Measurements from ENCODE around the gene TAF4B. TPM values are rescaled to one million over a fixed set of nuclear protein-coding genes. Genes with fewer than 3 reads are reported as not detected.
"Not testable (repeated sequence)": the region's sequence is repeated elsewhere in the genome, so short reads cannot be mapped to it uniquely, and the experiment has no call there.

The TAF4B gene
- polyA plus RNA-seq, 3 donors, result 4.6 to 6.0 (median 5.0) TPM

DNA sequence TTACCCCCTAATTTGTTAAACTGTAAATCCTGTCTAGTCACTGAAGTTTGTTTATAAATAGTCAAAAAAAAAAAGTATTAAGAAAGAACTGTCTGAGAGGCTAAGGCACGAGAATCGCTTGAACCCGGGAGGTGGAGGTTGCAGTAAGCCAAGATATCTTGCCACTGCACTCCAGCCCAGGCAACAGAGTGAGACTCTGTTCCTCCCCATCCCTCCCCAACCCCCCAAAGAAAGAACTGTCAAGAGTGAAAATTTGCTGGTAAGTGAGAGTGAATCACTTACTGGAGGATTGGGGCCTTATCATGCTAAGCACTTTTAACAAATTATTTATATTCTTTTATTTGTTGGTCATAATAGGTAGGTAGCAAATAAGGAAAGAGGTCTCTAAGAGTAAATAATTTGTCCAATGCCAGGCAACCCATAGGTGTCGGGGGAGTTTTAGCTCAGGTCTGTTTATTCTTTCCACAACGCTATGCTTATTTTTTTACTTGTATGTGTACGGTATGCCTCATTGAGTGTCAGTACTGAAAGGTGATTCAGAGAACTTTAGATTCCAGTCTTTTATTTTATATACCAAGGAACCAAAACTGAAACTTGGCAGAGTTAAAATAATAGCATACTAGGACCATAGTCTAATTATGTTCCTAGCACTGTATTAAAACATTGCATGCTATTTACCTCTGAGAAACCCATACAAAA lies 2.5 kb downstream of the TAF4B start:
- no peak for DNase-seq (ENCODE audit: extremely low read depth in 1 of 11, low read depth in 9 of 11, low spot score in 4 of 11)

DNA sequence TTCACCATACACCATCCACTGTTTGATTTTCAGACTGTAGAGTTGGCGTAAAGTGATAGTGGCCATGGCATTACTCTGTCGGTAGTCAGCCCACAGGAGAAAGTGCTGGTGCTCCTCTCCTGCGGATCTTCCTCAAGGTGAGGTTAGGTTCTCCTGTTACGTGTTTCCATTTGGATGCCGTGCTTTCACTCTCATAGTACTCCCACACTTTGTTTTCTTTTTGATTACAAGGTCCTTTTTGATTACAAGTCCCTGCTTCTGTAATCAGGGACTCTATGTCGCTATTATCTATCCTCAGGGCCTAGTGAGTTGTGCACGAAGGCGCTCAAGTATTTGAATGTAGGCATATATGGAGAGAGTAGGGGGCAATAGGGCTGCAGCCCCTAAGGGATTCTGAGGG lies 4.3 kb downstream of the TAF4B start:
- DNase-seq (ENCODE audit: extremely low read depth in 1 of 11, low read depth in 9 of 11, low spot score in 4 of 11), result no peak

DNA sequence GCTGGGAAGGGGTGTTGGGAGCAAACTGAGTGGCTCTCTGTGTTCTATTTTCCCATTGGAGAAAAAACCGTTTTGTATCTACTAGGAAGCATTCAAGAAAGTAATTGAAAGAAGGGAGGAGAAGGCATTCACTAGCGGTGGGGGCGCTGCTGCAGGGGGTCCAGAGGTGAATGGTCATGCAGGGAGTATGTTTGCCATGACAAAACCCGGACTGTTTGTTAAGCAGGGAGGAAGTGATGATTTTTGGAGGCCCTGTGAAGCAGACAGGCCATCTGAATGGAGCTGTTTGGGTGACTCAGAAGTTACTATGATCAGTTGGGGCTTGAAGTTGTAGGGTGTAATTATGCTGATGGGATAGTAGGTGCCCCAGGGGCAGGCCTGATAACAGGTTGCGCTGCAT lies 7.0 kb downstream of the TAF4B start:
- DNase-seq (ENCODE audit: extremely low read depth in 1 of 11, low read depth in 9 of 11, low spot score in 4 of 11), result no peak

DNA sequence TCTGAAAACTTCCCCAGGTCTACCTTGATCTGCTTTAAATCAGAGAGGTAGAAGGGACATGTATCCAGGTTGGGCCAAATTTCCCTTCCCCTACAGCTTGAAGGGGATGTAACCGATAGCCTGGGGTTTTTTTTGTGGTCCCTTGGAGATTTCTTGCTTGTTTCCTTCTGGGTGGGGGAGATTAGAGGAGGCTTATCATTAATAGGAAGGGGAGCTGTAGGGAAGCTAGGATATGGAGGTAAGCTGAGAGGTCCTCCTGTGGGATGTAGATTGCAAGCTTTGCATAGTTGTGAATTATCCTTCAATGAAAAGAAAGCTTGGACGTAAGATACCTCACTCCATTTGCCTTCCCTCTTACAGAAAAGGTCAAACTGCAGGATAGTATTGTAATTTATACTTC lies 11.1 kb downstream of the TAF4B start:
- DNase-seq (ENCODE audit: extremely low read depth in 1 of 11, low read depth in 9 of 11, low spot score in 4 of 11), result not testable (repeated sequence)

DNA sequence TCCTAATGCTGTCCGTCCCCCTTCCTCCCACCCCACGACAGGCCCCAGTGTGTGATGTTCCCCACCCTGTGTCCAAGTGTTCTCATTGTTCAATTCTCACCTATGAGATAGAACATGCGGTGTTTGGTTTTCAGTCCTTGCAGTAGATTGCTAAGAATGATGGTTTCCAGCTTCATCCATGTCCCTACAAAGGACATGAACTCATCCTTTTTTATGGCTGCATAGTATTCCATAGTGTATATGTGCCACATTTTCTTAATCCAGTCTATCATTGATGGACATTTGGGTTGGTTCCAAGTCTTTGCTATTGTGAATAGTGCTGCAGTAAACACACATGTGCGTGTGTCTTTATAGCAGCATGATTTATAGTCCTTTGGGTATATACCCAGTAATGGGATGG lies 12.5 kb downstream of the TAF4B start:
- not testable (repeated sequence) for DNase-seq (ENCODE audit: extremely low read depth in 1 of 11, low read depth in 9 of 11, low spot score in 4 of 11)

DNA sequence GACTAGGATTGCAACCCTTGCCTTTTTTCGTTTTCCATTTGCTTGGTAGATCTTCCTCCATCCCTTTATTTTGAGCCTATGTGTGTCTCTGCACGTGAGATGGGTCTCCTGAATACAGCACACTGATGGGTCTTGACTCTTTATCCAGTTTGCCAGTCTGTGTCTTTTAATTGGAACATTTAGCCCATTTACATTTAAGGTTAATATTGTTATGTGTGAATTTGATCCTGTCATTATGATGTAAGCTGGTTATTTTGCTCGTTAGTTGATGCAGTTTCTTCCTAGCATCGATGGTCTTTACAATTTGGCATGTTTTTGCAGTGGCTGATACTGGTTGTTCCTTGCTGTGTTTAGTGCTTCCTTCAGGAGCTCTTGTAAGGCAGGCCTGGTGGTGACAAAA lies 16.1 kb downstream of the TAF4B start:
- DNase-seq (ENCODE audit: extremely low read depth in 1 of 11, low read depth in 9 of 11, low spot score in 4 of 11), result not testable (repeated sequence)

DNA sequence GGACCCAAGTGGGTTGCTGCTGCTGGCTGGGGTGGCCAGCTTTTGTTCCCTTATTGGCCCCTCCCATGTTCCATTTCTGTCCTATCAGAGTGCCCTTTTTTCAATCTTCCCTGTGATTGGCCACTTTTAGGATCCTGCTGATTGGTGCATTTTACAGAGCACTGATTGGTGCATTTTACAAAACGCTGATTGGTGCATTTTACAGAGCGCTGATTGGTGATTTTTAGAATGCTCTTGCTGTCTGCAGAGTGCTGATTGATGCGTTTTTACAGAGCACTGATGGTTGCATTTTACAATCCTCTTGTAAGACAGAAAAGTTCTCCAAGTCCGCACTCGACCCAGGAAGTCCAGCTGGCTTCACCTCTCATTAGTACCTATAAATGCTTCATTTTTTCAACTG lies 19.2 kb downstream of the TAF4B start:
- not testable (repeated sequence) for DNase-seq (ENCODE audit: extremely low read depth in 1 of 11, low read depth in 9 of 11, low spot score in 4 of 11)

DNA sequence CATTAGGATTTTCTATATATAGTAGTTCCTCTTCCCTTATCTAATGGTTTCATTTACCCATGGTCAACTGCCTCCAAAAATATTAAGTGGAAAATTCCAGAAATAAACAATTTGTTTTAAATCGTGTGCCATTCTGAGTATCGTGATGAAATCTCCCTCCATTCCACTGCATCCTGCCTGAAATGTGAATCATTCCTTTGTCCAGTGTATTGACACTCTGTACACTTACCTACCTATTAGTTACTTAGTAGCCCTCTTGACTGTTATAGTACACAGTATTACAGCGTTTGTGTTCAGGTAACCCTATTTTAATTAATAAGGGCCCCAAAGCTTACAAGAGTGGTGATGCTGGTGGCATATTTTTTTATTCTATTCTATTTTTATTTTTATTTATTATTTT lies 26.2 kb downstream of the TAF4B start:
- DNase-seq (ENCODE audit: extremely low read depth in 1 of 11, low read depth in 9 of 11, low spot score in 4 of 11), result no peak

DNA sequence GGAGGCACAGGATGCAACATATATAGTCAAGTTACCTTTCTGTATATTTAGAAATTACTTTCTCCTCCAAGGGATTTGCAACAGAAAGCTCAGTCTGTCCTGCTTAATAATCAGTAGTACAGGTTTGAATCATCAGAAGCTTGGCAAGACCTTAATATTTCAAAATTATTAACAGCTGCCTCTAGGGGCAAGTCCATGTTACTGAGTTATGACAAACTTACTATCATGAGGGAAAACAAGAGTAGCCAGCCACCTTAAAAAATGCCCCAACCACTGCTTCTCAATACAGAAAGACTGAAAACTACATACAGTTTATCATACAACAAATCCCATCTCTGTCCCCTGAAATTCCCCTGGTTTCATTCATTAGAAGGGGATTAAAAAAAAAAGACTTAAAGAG lies 28.6 kb downstream of the TAF4B start:
- DNase-seq (ENCODE audit: extremely low read depth in 1 of 11, low read depth in 9 of 11, low spot score in 4 of 11), result not testable (repeated sequence)

DNA sequence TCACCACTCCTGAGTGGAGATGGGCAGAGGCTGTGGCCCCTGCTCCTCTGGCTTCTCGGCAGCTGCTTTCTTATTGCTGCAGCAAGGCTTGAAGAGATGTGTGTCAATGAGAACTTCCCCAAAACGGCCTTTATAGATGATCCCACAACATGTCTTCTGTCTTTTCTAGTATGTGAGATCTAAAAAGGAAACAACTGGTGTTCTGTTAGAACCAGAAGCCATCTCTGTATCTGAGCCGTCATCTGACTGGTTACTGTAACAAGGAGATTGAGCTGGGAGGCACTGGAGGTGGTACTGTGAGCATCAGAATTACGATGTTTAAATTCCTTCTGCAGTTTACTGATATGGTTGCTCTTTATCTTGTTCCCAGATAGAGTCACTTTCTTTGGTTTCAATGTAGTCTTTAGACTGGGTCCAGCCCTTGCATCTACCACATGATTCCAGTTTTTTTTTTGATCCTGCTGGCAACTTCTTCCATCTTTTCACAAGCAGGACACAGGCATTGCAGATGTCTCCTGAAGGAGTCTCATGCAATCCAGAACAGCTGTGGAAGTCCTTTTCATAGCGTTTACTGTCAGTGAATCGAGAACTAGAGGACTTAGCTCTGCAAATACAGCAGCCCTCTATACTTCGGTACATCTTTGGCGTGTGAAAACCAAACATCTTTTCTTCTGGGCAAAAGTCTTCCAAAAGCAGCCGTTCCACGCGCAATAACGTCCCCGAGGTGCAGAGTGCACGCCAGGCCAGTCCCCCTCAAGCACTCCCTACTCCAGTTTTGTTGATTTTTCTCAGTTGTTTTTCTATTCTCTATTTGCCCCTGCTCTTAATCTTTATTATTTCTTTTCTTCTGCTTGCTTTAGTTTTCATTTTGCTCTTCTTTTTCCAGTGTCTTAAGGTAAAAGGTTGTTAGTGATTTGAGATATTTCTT lies 29.7 kb downstream of the TAF4B start:
- DNase-seq (ENCODE audit: extremely low read depth in 1 of 11, low read depth in 9 of 11, low spot score in 4 of 11), result no peak

DNA sequence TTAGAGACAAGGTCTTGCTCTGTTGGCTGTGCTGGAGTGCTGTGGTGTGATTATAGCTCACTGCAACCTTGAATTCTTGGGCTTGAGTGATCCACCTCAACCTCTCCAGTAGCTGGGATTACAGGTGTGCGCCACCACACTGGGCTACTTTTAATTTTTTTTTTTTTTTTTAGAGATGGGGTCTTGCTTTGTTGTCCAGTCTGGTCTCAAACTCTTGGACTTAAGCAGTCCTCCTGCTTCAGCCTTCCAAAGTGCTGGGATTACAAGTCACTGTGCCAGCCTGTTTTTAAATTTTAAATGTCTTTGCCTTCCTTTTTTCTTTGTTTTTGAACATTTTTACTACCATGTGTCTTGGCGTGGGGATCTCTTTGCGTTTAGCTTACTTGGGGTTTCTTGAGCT lies 32.5 kb downstream of the TAF4B start:
- DNase-seq (ENCODE audit: extremely low read depth in 1 of 11, low read depth in 9 of 11, low spot score in 4 of 11), result no peak

DNA sequence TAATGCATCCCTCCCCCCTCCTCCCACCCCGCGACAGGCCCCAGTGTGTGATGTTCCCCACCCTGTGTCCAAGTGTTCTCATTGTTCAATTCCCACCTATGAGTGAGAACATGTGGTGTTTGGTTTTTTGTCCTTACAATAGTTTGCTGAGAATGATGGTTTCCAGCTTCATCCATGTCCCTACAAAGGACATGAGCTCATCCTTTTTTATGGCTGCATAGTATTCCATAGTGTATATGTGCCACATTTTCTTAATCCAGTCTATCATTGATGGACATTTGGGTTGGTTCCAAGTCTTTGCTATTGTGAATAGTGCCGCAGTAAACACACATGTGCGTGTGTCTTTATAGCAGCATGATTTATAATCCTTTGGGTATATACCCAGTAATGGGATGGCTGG lies 33.2 kb downstream of the TAF4B start:
- DNase-seq (ENCODE audit: extremely low read depth in 1 of 11, low read depth in 9 of 11, low spot score in 4 of 11), result not testable (repeated sequence)

DNA sequence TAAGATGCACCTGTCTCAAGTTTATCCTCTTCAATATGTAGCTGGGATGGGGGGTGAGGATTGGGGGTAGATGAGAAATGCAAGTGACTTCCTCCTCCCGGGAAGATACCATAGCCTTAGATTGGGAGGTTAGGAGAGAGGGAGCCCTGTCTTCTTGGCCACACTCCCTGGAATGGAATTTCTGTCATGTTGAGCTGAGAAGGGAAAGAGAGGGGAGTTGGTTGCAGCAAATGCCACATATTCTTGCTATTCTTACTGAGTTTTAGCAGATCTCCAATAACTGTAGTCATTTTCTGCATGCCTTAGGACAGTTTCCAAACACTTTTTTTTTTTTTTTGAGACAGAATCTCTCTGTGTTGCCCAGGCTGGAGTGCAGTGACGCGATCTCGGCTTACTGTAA lies 35.9 kb downstream of the TAF4B start:
- no peak for DNase-seq (ENCODE audit: extremely low read depth in 1 of 11, low read depth in 9 of 11, low spot score in 4 of 11)

DNA sequence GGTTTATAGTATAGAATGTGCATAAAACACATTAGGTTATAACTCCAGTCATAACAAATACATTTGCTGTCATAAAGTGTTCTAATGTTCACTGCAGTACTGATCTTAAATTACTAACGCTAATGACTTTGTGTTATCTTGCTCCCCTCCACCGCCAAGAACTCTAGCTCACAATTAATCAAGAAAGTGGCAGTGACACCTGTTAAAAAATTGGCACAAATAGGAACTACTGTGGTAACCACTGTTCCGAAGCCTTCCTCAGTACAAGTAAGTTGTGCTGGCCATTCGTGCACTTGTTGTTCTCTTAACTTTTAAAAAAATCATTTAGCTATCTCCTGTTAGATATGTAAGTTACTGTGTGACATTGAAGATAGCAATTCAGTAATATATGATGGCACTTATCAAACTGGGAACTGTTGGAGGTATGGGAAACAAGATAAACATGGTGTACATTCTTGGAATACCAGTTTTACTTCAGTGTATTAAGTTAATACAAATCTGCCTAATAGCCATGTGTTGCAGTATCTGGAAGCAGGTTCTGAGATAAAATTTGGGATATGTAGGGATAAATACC lies 41.2 kb downstream of the TAF4B start:
- no peak for DNase-seq (ENCODE audit: extremely low read depth in 1 of 11, low read depth in 9 of 11, low spot score in 4 of 11)

DNA sequence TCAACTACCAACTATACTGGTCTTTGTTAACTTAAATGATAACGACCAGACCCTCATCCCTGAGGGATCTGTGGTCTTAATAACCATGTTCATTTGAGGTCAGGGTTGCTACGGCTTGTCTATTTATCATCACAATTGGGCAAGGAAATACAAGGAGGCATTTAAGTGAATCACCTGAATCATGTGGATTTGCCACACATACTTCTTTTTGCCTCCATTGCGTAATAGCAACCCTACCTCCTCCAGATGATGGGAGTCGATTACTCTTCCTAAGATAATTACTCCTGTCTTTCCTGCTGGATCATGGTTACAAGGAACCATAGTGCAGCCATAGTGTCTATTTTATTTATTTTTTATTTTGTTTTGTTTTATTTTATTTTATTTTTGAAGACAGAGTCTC lies 42.2 kb downstream of the TAF4B start:
- DNase-seq (ENCODE audit: extremely low read depth in 1 of 11, low read depth in 9 of 11, low spot score in 4 of 11), result no peak

DNA sequence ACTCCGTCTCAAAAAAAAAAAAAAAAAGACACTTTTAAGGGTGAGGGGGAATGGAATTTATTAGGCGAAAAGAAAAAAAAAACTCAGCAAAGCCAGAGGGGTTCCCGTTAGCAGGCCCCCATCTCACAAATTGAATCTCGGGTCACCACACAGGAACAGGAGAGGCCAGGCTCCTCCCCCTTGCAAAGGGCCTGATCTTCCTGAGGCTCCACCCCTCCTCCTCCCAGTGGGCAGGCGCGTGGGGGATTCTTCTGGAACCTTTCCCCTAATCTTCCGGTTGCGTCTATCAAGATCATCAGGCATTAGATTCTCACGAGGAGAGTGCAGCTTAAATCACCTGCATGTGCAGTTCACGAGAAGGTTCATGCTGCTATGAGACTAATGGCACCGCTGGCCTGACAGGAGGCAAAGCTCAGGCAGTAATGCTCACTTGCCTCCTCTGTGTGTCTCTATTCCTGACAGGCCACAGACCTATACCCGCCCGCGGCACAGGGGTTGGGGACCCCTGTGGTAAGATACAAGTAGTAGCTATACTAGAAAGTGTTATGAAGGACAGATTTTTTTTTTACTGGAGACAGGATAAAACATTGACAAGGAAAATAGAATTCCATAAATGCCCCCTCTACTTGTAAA lies 45.8 kb downstream of the TAF4B start:
- no peak for DNase-seq (ENCODE audit: extremely low read depth in 1 of 11, low read depth in 9 of 11, low spot score in 4 of 11)

DNA sequence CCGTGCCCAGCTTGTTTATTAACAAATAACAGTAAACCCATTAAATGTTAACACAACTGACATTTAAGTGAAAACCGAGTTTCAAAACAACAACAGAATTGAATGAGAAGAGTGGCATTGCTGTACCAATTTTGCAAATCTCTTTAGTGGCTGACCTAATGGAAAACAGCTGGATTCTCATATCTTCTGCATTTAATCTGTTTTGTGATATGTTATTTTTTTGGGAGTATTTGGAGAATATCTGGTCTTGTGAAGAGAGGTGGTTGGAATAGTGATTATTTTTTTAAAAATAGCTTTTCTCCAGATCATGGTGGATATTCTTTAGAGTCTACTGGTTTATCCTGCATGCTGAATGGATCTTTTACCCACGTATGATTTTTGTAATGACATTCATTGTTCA lies 51.1 kb downstream of the TAF4B start:
- DNase-seq (ENCODE audit: extremely low read depth in 1 of 11, low read depth in 9 of 11, low spot score in 4 of 11), result no peak

DNA sequence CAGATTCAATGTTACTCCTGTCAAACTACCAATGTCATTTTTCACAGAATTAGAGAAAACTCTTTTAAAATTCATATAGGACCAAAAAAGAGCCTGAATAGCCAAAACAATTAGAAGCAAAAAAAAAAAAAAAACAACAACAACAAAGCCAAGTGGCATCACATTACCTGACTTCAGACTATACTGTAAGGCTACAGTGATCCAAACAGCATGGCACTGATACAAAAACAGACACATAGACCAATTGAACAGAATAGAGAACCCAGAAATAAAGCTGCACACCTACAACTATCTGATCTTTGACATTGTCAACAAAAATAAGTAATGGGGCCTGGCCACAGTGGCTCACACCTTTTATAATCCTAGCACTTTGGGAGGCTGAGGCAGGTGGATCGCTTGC lies 53.2 kb downstream of the TAF4B start:
- no peak for DNase-seq (ENCODE audit: extremely low read depth in 1 of 11, low read depth in 9 of 11, low spot score in 4 of 11)

DNA sequence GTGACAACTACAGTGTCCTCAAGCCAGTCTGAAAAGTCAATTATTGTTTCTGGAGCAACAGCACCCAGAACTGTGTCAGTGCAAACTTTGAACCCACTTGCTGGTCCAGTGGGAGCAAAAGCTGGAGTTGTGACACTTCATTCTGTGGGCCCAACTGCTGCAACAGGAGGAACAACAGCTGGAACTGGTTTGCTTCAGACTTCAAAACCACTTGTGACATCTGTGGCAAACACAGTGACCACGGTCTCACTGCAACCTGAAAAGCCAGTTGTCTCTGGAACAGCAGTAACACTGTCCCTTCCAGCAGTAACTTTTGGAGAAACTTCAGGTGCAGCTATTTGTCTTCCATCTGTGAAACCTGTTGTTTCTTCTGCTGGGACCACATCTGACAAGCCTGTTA lies 59.8 kb downstream of the TAF4B start:
- DNase-seq (ENCODE audit: extremely low read depth in 1 of 11, low read depth in 9 of 11, low spot score in 4 of 11), result no peak

DNA sequence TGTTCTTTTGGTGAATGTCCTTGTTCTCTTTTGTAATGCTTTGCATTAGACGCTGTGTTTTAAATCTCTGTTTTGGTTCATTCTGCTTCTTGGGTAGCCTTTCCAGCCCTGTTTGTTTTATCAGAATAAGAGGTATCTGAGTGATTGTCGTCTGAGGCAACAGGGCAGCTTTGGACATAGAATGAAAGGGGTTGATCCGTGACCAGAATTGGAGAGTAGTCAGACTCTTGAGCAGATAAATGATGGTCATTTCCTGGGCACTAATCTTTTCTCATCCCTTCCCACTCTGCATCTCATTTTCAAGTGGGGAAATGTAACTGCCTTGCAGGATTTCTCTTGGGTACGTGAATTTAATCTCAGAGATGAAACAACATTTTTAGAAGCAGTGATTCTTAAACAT lies 61.4 kb downstream of the TAF4B start:
- DNase-seq (ENCODE audit: extremely low read depth in 1 of 11, low read depth in 9 of 11, low spot score in 4 of 11), result no peak

Data from renal cortex interstitium (tissue), 11 donors.